ENCODE results near the gene SMAP2. TPM values are rescaled to one million over a fixed set of nuclear protein-coding genes. Genes with fewer than 3 reads are reported as not detected.

The SMAP2 gene
- total RNA-seq, 1 experiment from 2014 or later = 35.4 TPM

Other genes starting within 250 kb of the SMAP2 start
- gene RLF, start 212.3 kb upstream of the SMAP2 start, total RNA-seq (2014; rRNA removed; shearing (Covaris generic)) = 14.5 and 19.6 TPM in 2 replicates
- not detected in 2 replicates for gene TMCO2, start 125.8 kb upstream of the SMAP2 start, total RNA-seq (2014; rRNA removed; shearing (Covaris generic))
- gene ZMPSTE24, start 115.5 kb upstream of the SMAP2 start, total RNA-seq (2014; rRNA removed; shearing (Covaris generic)) = 88.3 and 109 TPM in 2 replicates
- gene COL9A2, start 56.4 kb upstream of the SMAP2 start, total RNA-seq (2014; rRNA removed; shearing (Covaris generic)) = 2.8 and 11.1 TPM in 2 replicates
- 2.2 and 2.5 TPM in 2 replicates for gene ZFP69B, start 76.7 kb downstream of the SMAP2 start, total RNA-seq (2014; rRNA removed; shearing (Covaris generic))
- gene ZFP69, start 103.6 kb downstream of the SMAP2 start, total RNA-seq (2014; rRNA removed; shearing (Covaris generic)) = 3.6 and 4.4 TPM in 2 replicates
- gene EXO5, start 135.0 kb downstream of the SMAP2 start, total RNA-seq (2014; rRNA removed; shearing (Covaris generic)) = 13.8 and 15.9 TPM in 2 replicates
- gene ZNF684, start 157.9 kb downstream of the SMAP2 start, total RNA-seq (2014; rRNA removed; shearing (Covaris generic)) = 6.6 and 7.4 TPM in 2 replicates

Data from M059J (cell line).